Measurements from ENCODE around the gene ENTHD1. TPM values are rescaled to one million over a fixed set of nuclear protein-coding genes. Genes with fewer than 3 reads are reported as not detected.
"Not testable (repeated sequence)": the region's sequence is repeated elsewhere in the genome, so short reads cannot be mapped to it uniquely, and the experiment has no call there.

The ENTHD1 gene
- total RNA-seq, 3 donors from 2014 or later = not detected

DNA sequence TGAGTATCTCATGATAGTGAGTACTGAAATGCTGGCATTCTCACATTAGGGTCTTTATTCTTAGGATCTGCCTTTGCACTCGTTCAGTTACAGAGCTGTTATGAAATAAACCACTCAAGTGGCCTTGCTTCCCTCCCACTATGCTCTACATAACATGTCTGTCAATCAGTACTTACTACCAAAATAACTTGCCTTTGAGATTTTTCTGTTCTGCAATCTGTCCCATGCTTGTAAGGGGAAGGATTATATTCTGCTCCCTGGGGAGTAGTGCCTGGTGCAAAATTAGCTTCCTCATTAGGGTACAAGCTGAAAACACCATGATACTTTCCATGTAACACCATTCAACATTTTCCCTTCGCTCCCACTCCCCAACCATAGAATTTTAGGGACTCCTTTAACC is 5.4 kb upstream of the ENTHD1 start:
- Histone ChIP-seq H3K9me3 (no peaks in the 10 kb centered on the region), H3K4me1 (ENCODE audit: low read depth) (no peaks in the 10 kb centered on the region), H3K36me3 (ENCODE audit: low read depth) (no peaks in the 10 kb centered on the region), H3K4me3 (no peak overlapping the region)
- TF ChIP-seq, protein P1, sequence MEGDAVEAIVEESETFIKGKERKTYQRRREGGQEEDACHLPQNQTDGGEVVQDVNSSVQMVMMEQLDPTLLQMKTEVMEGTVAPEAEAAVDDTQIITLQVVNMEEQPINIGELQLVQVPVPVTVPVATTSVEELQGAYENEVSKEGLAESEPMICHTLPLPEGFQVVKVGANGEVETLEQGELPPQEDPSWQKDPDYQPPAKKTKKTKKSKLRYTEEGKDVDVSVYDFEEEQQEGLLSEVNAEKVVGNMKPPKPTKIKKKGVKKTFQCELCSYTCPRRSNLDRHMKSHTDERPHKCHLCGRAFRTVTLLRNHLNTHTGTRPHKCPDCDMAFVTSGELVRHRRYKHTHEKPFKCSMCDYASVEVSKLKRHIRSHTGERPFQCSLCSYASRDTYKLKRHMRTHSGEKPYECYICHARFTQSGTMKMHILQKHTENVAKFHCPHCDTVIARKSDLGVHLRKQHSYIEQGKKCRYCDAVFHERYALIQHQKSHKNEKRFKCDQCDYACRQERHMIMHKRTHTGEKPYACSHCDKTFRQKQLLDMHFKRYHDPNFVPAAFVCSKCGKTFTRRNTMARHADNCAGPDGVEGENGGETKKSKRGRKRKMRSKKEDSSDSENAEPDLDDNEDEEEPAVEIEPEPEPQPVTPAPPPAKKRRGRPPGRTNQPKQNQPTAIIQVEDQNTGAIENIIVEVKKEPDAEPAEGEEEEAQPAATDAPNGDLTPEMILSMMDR (IDR thresholded peaks at IDR 0.05) = no peak
- no peak for DNase-seq
- intact Hi-C loops (cut with DNase I, micrococcal nuclease) = no loop called here
- peak; percentile 65 for ATAC-seq

GRCh38 chr22:39897841-39898240 is 4.3 kb upstream of the ENTHD1 start:
- Histone ChIP-seq H3K4me1 (ENCODE audit: low read depth) (no peaks in the 10 kb centered on the region), H3K4me3 (no peak overlapping the region), H3K9me3 (no peaks in the 10 kb centered on the region), H3K36me3 (ENCODE audit: low read depth) (no peaks in the 10 kb centered on the region)
- intact Hi-C loops (cut with DNase I, micrococcal nuclease) = no loop called here
- no peak for DNase-seq
- no peak for ATAC-seq
- TF ChIP-seq, protein P1 (IDR thresholded peaks at IDR 0.05) = no peak

- DNase-seq (no peak), ATAC-seq (no peak)
- Histone ChIP-seq H3K4me1 (ENCODE audit: low read depth) (no peaks in the 10 kb centered on the region), H3K36me3 (ENCODE audit: low read depth) (no peaks in the 10 kb centered on the region), H3K9me3 (no peaks in the 10 kb centered on the region), H3K4me3 (no peak overlapping the region)
- TF ChIP-seq, protein P1 (IDR thresholded peaks at IDR 0.05) = no peak
- intact Hi-C loops (cut with DNase I, micrococcal nuclease) = no loop called here
These were observed 2.9 kb upstream of the ENTHD1 start for GRCh38 chr22:39896313-39896996.

GRCh38 chr22:39895682-39896081 is 2.1 kb upstream of the ENTHD1 start:
- ATAC-seq (no peak), DNase-seq (no peak)
- Histone ChIP-seq H3K36me3 (ENCODE audit: low read depth) (no peaks in the 10 kb centered on the region), H3K9me3 (no peaks in the 10 kb centered on the region), H3K4me3 (no peak overlapping the region), H3K4me1 (ENCODE audit: low read depth) (no peaks in the 10 kb centered on the region)
- TF ChIP-seq, protein P1 (IDR thresholded peaks at IDR 0.05) = no peak
- intact Hi-C loops (cut with DNase I, micrococcal nuclease) = no loop called here

DNA sequence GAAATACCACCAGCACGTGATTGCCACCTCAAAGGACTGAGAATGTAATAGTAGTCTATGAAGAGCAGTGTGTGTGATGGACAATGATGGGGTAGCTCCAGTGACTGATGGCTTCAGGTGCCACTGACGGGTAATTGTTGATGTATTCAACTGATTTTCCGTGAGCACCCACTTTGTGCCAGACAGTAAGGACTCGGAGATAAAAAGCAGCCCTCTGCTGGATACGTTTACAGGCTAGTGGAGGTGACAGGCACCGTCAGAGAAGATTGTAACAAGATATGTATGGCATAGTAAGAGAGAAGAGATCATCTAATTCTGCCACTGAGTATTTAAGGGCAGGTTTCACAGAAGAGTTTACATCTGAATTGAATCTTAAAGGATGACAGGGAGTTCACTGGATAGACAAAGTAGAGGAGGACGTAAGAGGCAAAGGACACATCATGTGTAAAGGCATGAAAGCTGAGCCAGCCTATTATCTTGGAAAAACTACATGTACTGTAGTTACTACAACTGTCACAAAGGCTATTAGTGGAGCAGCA is 1.1 kb upstream of the ENTHD1 start:
- Histone ChIP-seq H3K9me3 (no peaks in the 10 kb centered on the region), H3K4me3 (no peak overlapping the region), H3K4me1 (ENCODE audit: low read depth) (no peaks in the 10 kb centered on the region), H3K36me3 (ENCODE audit: low read depth) (no peaks in the 10 kb centered on the region)
- ATAC-seq = no peak
- no peak for DNase-seq
- TF ChIP-seq, protein P1 (IDR thresholded peaks at IDR 0.05) = no peak
- intact Hi-C loops (cut with DNase I, micrococcal nuclease) = no loop called here

- ATAC-seq; H3K36me3 ChIP-seq (ENCODE audit: low read depth); intact Hi-C loops (cut with DNase I, micrococcal nuclease); H3K9me3 ChIP-seq; H3K4me3 ChIP-seq; DNase-seq; H3K4me1 ChIP-seq (ENCODE audit: low read depth): not testable (repeated sequence)
These were observed 3.6 kb downstream of the ENTHD1 start for GRCh38 chr22:39889924-39890323.

Measured in mucosa of descending colon (tissue), 3 donors.